Heart left ventricle (tissue), 13 donors: Measurements from ENCODE around the gene PTPRN2.

ENCODE experiments used
- CTCF ChIP-seq, 12 donors: fragments of 200-600 bp; sonication (generic) in 4 of 12; IDR thresholded peaks; one replicate each; pipeline versions ENCODE4 v1.5.0 to v1.8.0; 2018 to 2022; ENCODE audit warnings: antibody characterized with exemption in 12 of 12, mild to moderate bottlenecking in 5 of 12
- POLR2A ChIP-seq, 2 donors: fragments of 450-650 bp; IDR thresholded peaks; one replicate each; pipeline ENCODE4 v1.6.1; 2017; ENCODE audit warnings: antibody characterized with exemption in 2 of 2, mild to moderate bottlenecking in 2 of 2, moderate library complexity in 2 of 2
- donor health status: ischemic (EF 13 %, LVEDD 7.1; RV severe dilation, severe dysfunction).
- donor health status: DM: no; HTN: yes; CAD: no.
- donor health status: DM: no; HTN: no; CAD: no.
- donor health status: ischemic (EF 25% LVEDD 6.9; RV normal size, moderate dysfunction).
- donor health status: ischemic (EF 25% LVEDD 5.7; RV mildly dilated, moderate dysfunction).
- donor health status: ischemic (EF 35%, LVEDD 5.7; RV mildly dilated, moderate dysfunction).
- donor health status: nonischemic (EF 11% LVEDD 7.7; RV severe dilation, severe dysfunction).
- donor health status: DM: yes; HTN: yes; CAD: no.
- donor health status: PGD.
- donor health status: ischemic (EF 29% LVEDD 5.4; RV normal size, mild dysfunction).
- donor health status: nonischemic (EF 23%, LVEDD 6.1; RV moderate dilation, normal function).

- TF ChIP-seq CTCF (IDR thresholded peaks at IDR 0.05) (no peak), POLR2A (IDR thresholded peaks at IDR 0.05) (no peak)
These were observed 168.3 kb downstream of the PTPRN2 start for GRCh38 chr7:158419238-158419785.
